Inflammatory macrophage treated with lipopolysaccharide for 4 hours (primary cell): ENCODE measurements around the gene DLK2.
"Not testable (repeated sequence)": the region's sequence is repeated elsewhere in the genome, so short reads cannot be mapped to it uniquely, and the experiment has no call there.

Source experiments
- DNase-seq: peaks from one replicate; pipeline ENCODE4 v3.0.0-alpha.2; 2020

The DLK2 gene

GRCh38 chr6:43481075-43481474, 25.7 kb upstream of the DLK2 start:
- DNase-seq = peak; percentile 6

- DNase-seq = no peak
These were observed 22.6 kb upstream of the DLK2 start for GRCh38 chr6:43478008-43478372.

DNA sequence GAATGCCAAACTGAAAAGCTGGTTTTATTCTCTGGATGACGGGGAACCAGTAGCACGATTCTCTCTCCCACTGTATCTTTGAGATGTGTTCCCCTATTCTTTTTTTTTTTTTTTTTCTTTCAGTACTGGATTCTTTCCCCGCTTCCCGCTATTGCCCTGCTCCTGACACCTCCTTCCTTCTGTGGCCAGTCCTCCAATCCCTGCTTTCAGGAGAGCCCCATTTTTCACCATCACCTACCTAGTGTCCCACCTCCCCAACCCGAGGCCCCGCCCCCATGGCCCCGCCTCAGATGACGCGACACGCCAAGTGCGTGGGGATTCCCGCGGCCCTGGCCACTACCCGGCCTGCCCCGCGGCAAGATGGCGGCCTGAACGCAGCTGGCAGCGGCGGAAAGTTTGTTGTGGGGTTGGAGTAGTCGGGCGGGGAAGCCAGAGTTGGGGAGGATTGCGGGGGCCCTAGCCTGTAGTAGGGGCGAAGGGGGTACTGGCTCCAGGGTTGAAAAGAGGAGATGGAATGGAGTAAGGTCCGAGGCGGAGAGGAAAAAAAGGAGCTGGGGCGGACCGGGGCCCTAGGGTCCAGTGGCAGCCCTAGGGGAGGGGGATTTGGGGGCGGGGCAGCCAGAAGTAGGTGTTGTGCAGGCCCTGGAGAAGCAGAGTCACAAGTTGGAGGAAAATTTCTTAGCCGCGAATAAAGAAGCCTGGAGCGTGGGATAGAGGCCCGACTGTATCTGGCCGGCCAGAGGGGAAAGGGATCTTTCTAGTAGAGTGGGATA, 22.1 kb upstream of the DLK2 start, which contains the start of gene TJAP1:
Gene TJAP1 (plus strand): TSS at position 336 of the 773 bp plus-strand sequence. CDS start 21,432 bp downstream, outside the sequence.
- peak; percentile 86 for DNase-seq

DNA sequence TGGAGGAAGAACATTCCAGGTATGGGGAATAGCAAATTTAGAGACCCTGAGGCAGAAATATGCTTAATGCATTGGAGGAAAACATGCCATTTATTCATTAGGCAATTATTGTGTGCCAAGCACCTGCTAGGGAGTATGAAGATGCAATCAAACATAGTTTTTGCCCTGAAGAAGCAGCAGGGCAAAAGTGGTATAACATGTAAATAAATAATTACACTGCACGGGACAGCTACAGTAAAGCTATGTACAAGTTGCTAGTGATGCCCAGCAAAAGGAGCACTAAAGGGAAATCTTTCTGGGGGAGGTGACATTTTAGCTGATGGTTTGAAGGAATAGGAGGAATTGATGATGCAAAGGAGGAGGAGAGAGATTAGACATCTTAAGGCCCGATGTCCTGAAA, 21.4 kb upstream of the DLK2 start:
- no peak for DNase-seq

- no peak for DNase-seq
These were observed 20.2 kb upstream of the DLK2 start for GRCh38 chr6:43475516-43475915.

DNA sequence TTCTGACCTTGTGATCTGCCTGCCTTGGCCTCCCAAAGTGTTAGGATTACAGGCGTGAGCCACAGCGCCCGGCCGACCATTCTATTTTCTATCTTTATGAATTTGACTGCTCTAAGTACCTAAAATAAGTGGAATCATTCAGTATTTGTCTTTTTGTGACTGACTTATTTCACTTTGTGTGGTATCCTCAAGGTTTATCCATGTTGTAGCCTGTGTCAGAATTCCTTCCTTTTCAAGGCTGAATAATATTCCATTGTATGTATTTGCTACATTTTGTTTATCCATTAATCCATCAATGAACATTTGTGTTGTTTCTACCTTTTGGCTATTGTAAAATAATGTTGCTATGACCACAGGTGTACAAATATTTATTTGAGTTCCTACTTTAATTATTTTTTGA, 17.2 kb upstream of the DLK2 start:
- DNase-seq = no peak

GRCh38 chr6:43471399-43471798, 16.1 kb upstream of the DLK2 start:
- DNase-seq = no peak

DNA sequence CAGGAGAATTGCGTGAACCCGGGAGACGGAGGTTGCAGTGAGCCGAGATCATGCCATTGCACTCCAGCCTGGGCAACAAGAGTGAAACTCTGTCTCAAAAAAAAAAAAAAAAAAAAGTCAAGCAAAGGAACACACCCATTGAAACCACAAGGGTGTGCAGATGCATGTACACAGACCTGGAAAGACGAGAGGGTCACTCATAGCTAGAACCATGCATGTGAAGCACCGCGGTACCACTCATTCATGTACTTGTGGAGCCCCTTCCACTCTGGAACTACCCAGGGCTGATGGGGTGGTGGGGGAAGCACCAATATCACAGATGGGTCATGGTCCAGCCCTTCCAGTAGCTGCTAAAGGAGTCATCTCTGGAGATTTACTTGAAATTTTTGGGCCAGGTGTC, 14.6 kb upstream of the DLK2 start:
- no peak for DNase-seq

GRCh38 chr6:43468748-43469681, 13.7 kb upstream of the DLK2 start:
- no peak for DNase-seq

GRCh38 chr6:43468240-43468639, 12.9 kb upstream of the DLK2 start:
- DNase-seq = no peak

GRCh38 chr6:43467752-43468151, 12.4 kb upstream of the DLK2 start:
- no peak for DNase-seq

DNA sequence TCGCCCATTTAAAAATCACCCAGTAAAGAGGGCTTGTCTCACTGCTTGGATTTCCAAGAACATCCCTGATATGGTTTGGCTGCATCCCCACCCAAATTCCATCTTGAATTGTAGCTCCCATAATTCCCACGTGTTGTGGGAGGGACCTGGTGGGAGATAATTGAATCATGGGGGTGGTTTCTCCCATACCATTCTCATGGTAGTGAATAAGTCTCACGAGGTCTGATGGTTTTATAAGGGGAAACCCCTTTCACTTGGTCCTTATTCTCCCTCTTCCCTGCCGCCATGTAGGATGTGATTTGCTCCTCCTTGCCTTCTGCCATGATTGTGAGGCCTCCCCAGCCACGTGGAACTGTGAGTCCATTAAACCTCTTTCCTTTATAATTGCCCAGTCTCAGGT, 11.9 kb upstream of the DLK2 start:
- DNase-seq = peak; percentile 25

GRCh38 chr6:43465948-43466347, 10.6 kb upstream of the DLK2 start:
- DNase-seq = peak; percentile 77

DNA sequence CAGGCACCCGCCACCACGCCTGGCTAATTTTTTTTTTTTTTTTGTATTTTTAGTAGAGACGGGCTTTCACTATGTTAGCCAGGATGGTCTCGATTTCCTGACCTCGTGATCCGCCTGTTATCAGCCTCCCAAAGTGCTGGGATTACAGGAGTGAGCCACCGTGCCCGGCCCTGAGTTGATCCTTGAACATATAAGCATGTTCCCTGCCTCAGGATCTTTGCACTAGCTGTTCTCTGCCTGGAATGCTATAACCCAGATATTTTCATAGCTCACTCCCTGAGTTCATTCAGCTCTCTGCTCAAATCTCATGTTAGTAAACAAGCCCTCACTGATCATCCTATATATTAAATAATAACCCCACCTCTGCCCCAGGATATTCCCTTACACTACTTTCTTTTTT, 9.0 kb upstream of the DLK2 start:
- DNase-seq = no peak

GRCh38 chr6:43461936-43462335, 6.6 kb upstream of the DLK2 start:
- no peak for DNase-seq

GRCh38 chr6:43460032-43460431, 4.7 kb upstream of the DLK2 start:
- no peak for DNase-seq

GRCh38 chr6:43459535-43459934, 4.2 kb upstream of the DLK2 start:
- no peak for DNase-seq

DNA sequence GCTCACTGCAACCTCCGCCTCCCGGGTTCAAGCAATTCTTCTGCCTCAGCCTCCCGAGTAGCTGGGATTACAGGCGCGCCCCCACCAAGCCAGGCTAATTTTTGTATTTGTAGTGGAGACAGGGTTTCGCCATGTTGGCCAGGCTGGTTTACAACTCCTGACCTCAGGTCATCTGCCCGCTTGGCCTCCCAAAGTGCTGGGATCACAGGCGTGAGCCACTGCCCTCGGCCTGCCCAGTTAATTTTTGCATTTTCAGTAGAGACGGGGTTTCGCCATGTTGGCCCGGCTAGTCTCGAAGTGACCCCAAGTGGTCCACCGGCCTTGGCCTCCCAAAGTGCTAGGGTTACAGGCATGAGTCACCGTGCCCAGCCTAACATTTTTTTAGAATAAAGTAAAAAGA, 2.8 kb upstream of the DLK2 start:
- not testable (repeated sequence) for DNase-seq

- DNase-seq = no peak
These were observed 2.3 kb upstream of the DLK2 start for GRCh38 chr6:43457643-43458042.

GRCh38 chr6:43454696-43455530, 435 bp downstream of the DLK2 start:
- peak; percentile 79 for DNase-seq

- no peak for DNase-seq
These were observed 1.1 kb downstream of the DLK2 start for GRCh38 chr6:43454290-43454695.

GRCh38 chr6:43453831-43454230, 1.5 kb downstream of the DLK2 start:
- DNase-seq = no peak

DNA sequence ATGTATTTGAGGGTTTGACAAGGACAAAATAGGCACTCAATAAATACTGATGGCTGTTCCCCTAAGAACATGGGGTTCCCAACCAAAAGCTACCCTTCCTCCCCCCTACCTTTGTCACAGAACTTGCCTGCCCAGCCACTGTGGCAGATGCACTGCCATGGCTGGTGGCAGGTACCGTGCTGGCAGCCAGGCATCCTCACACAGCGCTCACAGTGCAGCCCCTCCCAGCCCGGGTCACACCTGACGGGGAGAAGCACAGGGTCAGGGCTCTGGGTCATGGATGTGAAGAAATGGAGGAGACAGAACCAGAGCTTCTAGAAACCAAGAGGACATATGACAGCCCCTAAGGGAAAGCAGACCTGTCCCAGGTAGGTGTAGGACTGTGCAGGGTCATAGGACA, 2.5 kb downstream of the DLK2 start:
- DNase-seq = no peak
